HCT116 (cell line): Measurements from ENCODE around the gene HOXA7. TPM values are rescaled to one million over a fixed set of nuclear protein-coding genes. Genes with fewer than 3 reads are reported as not detected.

Experiments used
- ATAC-seq: fragments of 200-7000 bp; cut with Tn5 transposase; 2 replicates; pipeline ENCODE4 v1.9.1; 2020; ENCODE audit warnings: mild to moderate bottlenecking, moderate library complexity
- BruUV-seq: library from RNA; stranded (reverse); fragments of 400-500 nt; replicated peaks from 2 replicates; lab custom pipeline; 2021; lab: Mats Ljungman, UMichigan
- CTCF ChIA-PET: fragments of 300-600 bp; sonication (Branson Sonifier 250); formaldehyde crosslinking; loops from one replicate; lab custom pipeline; 2021; ENCODE audit warnings: antibody characterized with exemption; lab: Charles Lee
- POLR2A ChIA-PET: fragments of 300-600, 350-600 bp; sonication (Branson Sonifier 250); formaldehyde crosslinking; loops from one replicate; lab custom pipeline; 2021; ENCODE audit warnings: antibody characterized with exemption; lab: Charles Lee
- RAD21 ChIA-PET, 2 experiments: fragments of 300-600 bp; sonication (Branson Sonifier 250); formaldehyde crosslinking; loops; one replicate each; lab custom pipeline; 2023; ENCODE audit warnings: low total read pairs in 2 of 2; ENCODE audit not compliant: uncharacterized antibody in 2 of 2, unreplicated experiment in 2 of 2, low non-redundant PET in 1 of 2; lab: Charles Lee
- DNase-seq: peaks from one replicate; pipeline ENCODE4 v3.0.0-alpha.2; 2010; ENCODE audit warnings: low read depth, low spot score
- H2AFZ ChIP-seq: fragments of 200-600 bp; shearing (Covaris generic), sonication (generic); 2 replicates; pipeline ENCODE4 v1.6.1; 2017; ENCODE audit warnings: low read depth, mixed run types, mixed read lengths, antibody characterized with exemption, low read length; ENCODE audit not compliant: poor library complexity, severe bottlenecking
- H3K27ac ChIP-seq: 2 replicates; pipeline ENCODE4 v1.5.1; 2012; ENCODE audit warnings: low read depth, low read length
- H3K27me3 ChIP-seq: fragments of 200-600 bp; sonication (generic); 2 replicates; pipeline ENCODE4 v1.6.1; 2016; ENCODE audit warnings: mixed run types, low read length, mixed read lengths; ENCODE audit not compliant: insufficient read depth
- H3K36me3 ChIP-seq, 2 experiments: fragments of 200-500 bp in 1 of 2; fragments of 200-600 bp in 1 of 2; sonication (Bioruptor generic) in 1 of 2; sonication (generic) in 1 of 2; 2 replicates each; pipeline versions ENCODE4 v1.5.1 to v1.6.1; 2014 to 2016; ENCODE audit warnings: low read length in 2 of 2, inconsistent platforms in 1 of 2, mixed read lengths in 1 of 2, mixed run types in 1 of 2; ENCODE audit not compliant: insufficient read depth in 2 of 2, control insufficient read depth in 1 of 2
- H3K4me1 ChIP-seq, 2 experiments: fragments of 200-600 bp in 1 of 2; sonication (generic) in 1 of 2; 2 replicates each; pipeline versions ENCODE4 v1.5.1 to v1.6.1; 2012 to 2017; ENCODE audit warnings: low read length in 2 of 2, inconsistent platforms in 1 of 2, mild to moderate bottlenecking in 1 of 2, mixed read lengths in 1 of 2, mixed run types in 1 of 2, moderate library complexity in 1 of 2; ENCODE audit not compliant: insufficient read depth in 2 of 2, control insufficient read depth in 1 of 2
- H3K4me2 ChIP-seq: fragments of 200-600 bp; sonication (generic); 2 replicates; pipeline ENCODE4 v1.6.1; 2017; ENCODE audit warnings: mixed run types, low read length, mixed read lengths
- H3K4me3 ChIP-seq, 2 experiments: fragments of 200-600 bp in 1 of 2; sonication (generic) in 1 of 2; replicated peaks in 1 of 2; 2 replicates each; pipeline ENCODE4 v1.5.1; 2011 to 2016; ENCODE audit warnings: low read length in 2 of 2, control low read depth in 1 of 2, low read depth in 1 of 2, mild to moderate bottlenecking in 1 of 2, mixed read lengths in 1 of 2, mixed run types in 1 of 2
- H3K79me2 ChIP-seq: fragments of 200-600 bp; sonication (generic); 2 replicates; pipeline ENCODE4 v1.6.1; 2017; ENCODE audit warnings: mild to moderate bottlenecking, mixed run types, low read length, moderate library complexity, mixed read lengths; ENCODE audit not compliant: insufficient read depth
- H3K9ac ChIP-seq: fragments of 200-600 bp; sonication (generic); 2 replicates; pipeline ENCODE4 v1.6.1; 2016; ENCODE audit warnings: low read length, mixed read lengths
- H3K9me2 ChIP-seq: fragments of 200-600 bp; sonication (generic), shearing (Covaris generic); 2 replicates; pipeline ENCODE4 v1.6.1; 2017; ENCODE audit warnings: mixed run types, mild to moderate bottlenecking, moderate library complexity; ENCODE audit not compliant: insufficient read depth
- H3K9me3 ChIP-seq, 2 experiments: fragments of 200-500 bp in 1 of 2; fragments of 200-600 bp in 1 of 2; sonication (Bioruptor generic) in 1 of 2; sonication (generic) in 1 of 2; 2 replicates each; pipeline ENCODE4 v1.6.1; 2014 to 2017; ENCODE audit warnings: low read length in 2 of 2, mixed read lengths in 2 of 2, inconsistent platforms in 1 of 2, low read depth in 1 of 2, mild to moderate bottlenecking in 1 of 2, mixed run types in 1 of 2, moderate library complexity in 1 of 2; ENCODE audit not compliant: control insufficient read depth in 1 of 2, insufficient read depth in 1 of 2
- H4K20me1 ChIP-seq: fragments of 200-600 bp; sonication (generic), shearing (Covaris generic); 2 replicates; pipeline ENCODE4 v1.6.1; 2017; ENCODE audit warnings: mixed run types, mild to moderate bottlenecking, moderate library complexity; ENCODE audit not compliant: insufficient read depth
- CEBPB ChIP-seq: IDR thresholded peaks from 2 replicates; pipeline ENCODE4 v1.6.1; 2012; ENCODE audit warnings: low read depth
- ELF1 ChIP-seq: IDR thresholded peaks from 2 replicates; pipeline ENCODE4 v1.6.1; 2012; ENCODE audit warnings: low read depth, borderline replicate concordance
- FOSL1 ChIP-seq: IDR thresholded peaks from 2 replicates; pipeline ENCODE4 v1.6.1; 2012; ENCODE audit warnings: low read depth
- JUND ChIP-seq: IDR thresholded peaks from 2 replicates; pipeline ENCODE4 v1.6.1; 2012
- RAD21 ChIP-seq: IDR thresholded peaks from 2 replicates; pipeline ENCODE4 v1.6.1; 2012; ENCODE audit warnings: low read depth, mild to moderate bottlenecking
- SIN3A ChIP-seq: IDR thresholded peaks from 2 replicates; pipeline ENCODE4 v1.6.1; 2012; ENCODE audit warnings: low read depth
- SP1 ChIP-seq: IDR thresholded peaks from 2 replicates; pipeline ENCODE4 v1.6.1; 2012; ENCODE audit warnings: low read depth
- SRF ChIP-seq: IDR thresholded peaks from 2 replicates; pipeline ENCODE4 v1.6.1; 2012; ENCODE audit warnings: low read depth
- intact Hi-C: fragments of 100-400 bp; cut with micrococcal nuclease; formaldehyde crosslinking; loops from 2 replicates; pipeline ENCODE4 v1.10.0; 2022
- total RNA-seq: library from RNA; stranded (reverse); gene quantifications from one replicate; pipeline ENCODE4 v1.2.1, GENCODE V29; 2021; ENCODE audit not compliant: unreplicated experiment
- TF ChIP-seq, protein P1 (sequence below): IDR thresholded peaks from 2 replicates; pipeline ENCODE4 v1.6.1; 2011; ENCODE audit warnings: mild to moderate bottlenecking, low read length, moderate library complexity; ENCODE audit not compliant: insufficient replicate concordance; ENCODE audit errors: extremely low read depth

The HOXA7 gene
- total RNA-seq, 1 experiment from 2014 or later, result 15.0 TPM

GRCh38 chr7:27157702-27158431, 1.4 kb upstream of the HOXA7 start:
- ChIA-PET CTCF (interaction anchor here (1.8 kb wide), 1 partner anchor 475 kb away, joined by 12 read pairs; no protein-coding TSS in a partner anchor), RAD21 (no interaction called here), POLR2A (interaction anchor here (2.0 kb wide), 1 partner anchor 10 kb away, joined by 5 read pairs; no protein-coding TSS in a partner anchor)
- no TSS peak for BruUV-seq
- Histone ChIP-seq H3K27me3 (no peaks in the 10 kb centered on the region), H3K9me2 (no peaks in the 10 kb centered on the region), H3K9ac (no peak overlapping the region), H3K4me3 (no peak overlapping the region), H2AFZ (no peak overlapping the region), H3K9me3 (no peaks in the 10 kb centered on the region), H3K27ac (no peak overlapping the region), H4K20me1 (no peaks in the 10 kb centered on the region), H3K79me2 (peaks cover 25% of the 10 kb centered on the region), H3K4me1 (peaks cover 19 to 54% of the 10 kb centered on the region in 2 experiments), H3K36me3 (no peaks in the 10 kb centered on the region; a peak in 1 of 4 replicates), H3K4me2 (no peak overlapping the region)
- intact Hi-C loops, result no loop called here
- no peak for TF ChIP-seq SRF
- TF ChIP-seq, protein P1, sequence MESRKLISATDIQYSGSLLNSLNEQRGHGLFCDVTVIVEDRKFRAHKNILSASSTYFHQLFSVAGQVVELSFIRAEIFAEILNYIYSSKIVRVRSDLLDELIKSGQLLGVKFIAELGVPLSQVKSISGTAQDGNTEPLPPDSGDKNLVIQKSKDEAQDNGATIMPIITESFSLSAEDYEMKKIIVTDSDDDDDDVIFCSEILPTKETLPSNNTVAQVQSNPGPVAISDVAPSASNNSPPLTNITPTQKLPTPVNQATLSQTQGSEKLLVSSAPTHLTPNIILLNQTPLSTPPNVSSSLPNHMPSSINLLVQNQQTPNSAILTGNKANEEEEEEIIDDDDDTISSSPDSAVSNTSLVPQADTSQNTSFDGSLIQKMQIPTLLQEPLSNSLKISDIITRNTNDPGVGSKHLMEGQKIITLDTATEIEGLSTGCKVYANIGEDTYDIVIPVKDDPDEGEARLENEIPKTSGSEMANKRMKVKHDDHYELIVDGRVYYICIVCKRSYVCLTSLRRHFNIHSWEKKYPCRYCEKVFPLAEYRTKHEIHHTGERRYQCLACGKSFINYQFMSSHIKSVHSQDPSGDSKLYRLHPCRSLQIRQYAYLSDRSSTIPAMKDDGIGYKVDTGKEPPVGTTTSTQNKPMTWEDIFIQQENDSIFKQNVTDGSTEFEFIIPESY, result no peak
- no peak for TF ChIP-seq CEBPB
- no peak for TF ChIP-seq ELF1
- TF ChIP-seq FOSL1, result no peak
- TF ChIP-seq RAD21, result no peak
- TF ChIP-seq JUND, result no peak
- no peak for TF ChIP-seq SP1
- TF ChIP-seq SIN3A, result no peak
- DNase-seq (no peak), ATAC-seq (no peak)
